ENCODE data around the gene GPBAR1.

GPBAR1 gene

GRCh38 chr2:218286570-218287459 is 26.0 kb downstream of the GPBAR1 start:
- peak; percentile 86 for DNase-seq

GRCh38 chr2:218289639-218290315 is 29.0 kb downstream of the GPBAR1 start:
- no peak for DNase-seq

- DNase-seq = peak; percentile 61
Observed at GRCh38 chr2:218290316-218291261, 29.8 kb downstream of the GPBAR1 start.

- no peak for DNase-seq
Observed at GRCh38 chr2:218291318-218292047, 30.7 kb downstream of the GPBAR1 start.

DNA sequence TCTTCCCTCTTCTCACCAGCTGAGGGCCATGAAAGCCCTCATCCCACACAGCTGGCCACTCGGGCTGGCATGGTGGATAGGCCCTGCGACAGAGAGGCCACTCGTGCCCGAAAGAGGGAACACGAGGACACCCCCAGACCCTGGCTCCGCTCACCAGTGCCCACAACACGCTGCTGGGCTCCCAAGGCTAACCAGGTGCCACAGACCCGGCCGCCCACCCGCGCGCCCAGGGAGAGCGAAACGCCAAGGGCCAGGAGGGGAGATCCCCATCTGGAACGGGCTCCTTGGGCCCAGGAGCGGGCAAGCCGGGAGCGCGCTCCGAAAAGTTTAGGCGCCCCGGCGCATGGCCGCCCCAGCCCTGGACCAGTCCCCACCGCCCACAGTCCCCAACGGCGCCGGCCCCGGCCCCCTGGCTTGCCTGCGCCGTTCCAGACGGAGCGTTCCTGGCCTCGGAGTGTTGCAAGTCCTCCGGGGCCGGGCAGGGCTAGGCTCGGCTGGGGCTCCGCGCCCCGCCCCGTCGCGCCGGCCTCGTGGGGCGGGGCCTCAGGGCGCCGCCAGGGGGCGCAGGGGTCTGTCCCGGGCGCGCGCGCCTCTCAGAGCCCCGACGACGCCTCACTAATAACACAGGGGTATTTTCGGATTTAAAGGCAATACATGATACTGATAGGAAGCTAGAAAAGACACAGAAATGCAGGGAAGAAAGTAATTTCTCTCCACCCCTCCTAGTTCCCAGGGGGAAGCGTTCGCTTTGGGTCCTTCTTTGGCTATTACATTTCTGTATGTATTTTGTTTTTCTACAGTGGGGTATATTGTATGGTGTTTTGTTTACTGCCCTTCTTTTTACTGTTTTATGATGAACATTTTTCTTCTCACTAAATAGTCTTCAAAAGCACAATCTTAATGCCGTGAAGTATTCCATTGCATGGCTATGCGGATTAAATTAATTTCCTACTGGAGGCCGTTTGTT is 31.5 kb downstream of the GPBAR1 start, which contains the start of gene TMBIM1:
TMBIM1 (minus strand) TSS at position 456 of the 967 bp plus-strand sequence. CDS start 10,362 bp downstream, outside the sequence.
- DNase-seq = peak; percentile 83

- no peak for DNase-seq
Observed at GRCh38 chr2:218293715-218294429, 33.1 kb downstream of the GPBAR1 start.

DNA sequence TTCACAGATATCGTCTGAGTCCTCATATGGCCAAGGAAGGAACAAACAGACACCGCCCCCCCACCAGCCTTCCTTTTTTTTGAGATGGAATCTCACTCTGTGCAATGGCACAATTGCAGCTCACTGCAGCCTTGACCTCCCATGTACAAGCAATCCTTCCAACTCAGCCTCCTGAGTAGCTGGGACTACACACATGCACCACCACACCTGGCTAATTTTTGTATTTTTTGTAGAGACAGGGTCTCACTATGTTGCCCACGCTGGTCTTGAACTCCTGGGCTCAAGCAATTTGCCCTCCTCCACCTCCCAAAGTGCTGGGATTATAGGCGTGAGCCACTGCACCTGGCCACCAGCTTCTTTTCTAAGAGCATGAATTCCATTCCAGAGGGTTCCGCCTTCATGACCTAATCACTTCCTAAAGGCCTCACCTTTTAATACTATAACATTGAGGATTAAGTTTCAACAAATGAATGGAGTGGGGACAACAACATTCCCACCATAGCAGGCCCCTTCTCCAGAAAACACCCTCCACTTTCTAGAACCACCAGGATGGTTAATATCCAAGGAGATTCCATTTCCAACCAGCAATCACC is 33.7 kb downstream of the GPBAR1 start:
- DNase-seq = no peak

DNA sequence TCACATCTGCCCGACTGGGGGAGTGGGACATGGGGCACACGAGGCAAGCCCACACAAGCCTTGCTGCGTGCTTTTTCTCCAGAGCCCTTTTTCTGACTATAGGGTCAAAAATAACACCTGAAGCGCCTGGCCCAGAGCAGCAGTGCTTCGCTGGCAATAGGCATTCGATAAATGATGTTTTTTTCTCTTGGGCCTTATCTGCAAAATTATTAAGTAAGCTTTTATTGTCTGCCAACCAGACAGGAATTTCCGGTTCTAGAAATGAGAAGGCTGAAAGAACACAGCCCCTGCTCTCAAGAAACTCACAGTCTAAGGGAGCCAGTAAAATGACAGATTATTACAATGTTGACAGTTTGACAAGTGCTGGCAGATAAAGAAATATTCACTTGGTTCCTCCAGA is 34.2 kb downstream of the GPBAR1 start:
- DNase-seq = no peak

DNA sequence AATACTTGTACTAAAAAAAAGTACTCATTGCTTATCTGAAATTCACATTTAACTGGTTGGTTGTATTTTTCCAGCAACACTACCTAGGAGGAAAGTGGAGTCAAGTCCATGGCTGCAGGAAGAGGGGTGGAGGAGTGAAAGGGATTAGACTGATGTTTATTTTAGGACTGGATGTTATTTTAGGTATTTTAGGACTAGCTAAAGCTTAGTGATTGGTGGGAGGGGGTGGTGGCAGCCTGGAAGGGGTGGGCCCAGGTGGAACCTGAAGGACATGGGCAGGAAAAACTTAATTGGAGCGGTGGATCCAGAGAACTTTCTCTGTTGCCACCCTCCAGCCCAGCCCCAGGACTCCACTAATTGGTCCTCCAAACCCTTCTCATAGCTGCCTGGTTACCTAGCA is 35.4 kb downstream of the GPBAR1 start:
- no peak for DNase-seq

- DNase-seq = no peak
Observed at GRCh38 chr2:218296847-218297246, 36.0 kb downstream of the GPBAR1 start.

- no peak for DNase-seq
Observed at GRCh38 chr2:218298314-218298875, 37.6 kb downstream of the GPBAR1 start.

- no peak for DNase-seq
Observed at GRCh38 chr2:218300141-218300540, 39.3 kb downstream of the GPBAR1 start.

DNA sequence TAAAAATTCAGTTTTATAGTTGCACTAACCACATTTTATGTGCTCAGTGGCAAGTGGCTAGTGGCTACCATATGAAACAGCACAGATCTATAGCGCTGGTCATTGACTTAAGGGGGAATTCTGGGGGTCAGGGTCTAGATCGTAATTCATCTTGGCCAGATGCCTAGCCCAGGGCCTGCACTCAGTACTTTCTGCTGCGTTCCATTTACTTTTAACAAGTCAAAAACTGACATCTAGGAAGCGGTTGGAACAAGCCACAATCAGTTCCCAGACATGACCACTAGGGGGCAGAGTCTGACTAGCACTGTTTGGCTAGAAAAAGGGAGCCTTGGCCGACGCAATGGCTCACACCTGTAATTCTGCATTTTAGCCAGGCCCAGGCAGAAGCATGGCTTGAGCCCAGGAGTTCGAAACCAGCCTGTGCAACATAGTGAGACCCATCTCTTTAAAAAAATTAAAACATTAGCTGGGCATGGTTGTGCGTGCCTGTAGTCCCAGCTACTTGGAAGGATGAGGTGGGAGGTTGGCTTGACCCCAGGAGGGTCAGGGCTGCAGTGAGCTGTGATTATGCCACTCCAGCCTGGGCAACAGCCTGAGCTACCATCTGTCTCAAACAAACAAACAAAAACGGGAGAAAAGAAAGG is 40.5 kb downstream of the GPBAR1 start:
- peak; percentile 90 for DNase-seq

DNA sequence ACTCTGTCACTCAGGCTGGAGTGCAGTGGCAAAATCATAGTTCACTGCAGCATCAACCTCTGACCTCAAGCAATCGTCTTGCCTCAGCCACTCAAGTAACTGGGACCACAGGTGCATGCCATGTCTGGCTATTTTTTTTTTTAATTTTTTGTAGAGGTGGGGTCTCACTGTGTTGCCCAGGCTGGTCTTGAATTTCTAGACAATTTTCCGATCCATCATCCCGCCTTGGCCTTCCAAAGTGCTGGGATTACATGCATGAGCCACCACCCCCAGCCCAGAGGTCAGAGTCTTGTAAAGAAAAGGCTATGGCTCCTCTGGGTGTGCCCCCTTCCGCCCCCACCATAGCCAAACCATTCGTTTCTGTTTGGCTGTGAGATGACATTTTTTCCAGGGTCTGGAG is 44.6 kb downstream of the GPBAR1 start:
- DNase-seq = no peak

- no peak for DNase-seq
Observed at GRCh38 chr2:218306184-218306920, 45.5 kb downstream of the GPBAR1 start.

DNA sequence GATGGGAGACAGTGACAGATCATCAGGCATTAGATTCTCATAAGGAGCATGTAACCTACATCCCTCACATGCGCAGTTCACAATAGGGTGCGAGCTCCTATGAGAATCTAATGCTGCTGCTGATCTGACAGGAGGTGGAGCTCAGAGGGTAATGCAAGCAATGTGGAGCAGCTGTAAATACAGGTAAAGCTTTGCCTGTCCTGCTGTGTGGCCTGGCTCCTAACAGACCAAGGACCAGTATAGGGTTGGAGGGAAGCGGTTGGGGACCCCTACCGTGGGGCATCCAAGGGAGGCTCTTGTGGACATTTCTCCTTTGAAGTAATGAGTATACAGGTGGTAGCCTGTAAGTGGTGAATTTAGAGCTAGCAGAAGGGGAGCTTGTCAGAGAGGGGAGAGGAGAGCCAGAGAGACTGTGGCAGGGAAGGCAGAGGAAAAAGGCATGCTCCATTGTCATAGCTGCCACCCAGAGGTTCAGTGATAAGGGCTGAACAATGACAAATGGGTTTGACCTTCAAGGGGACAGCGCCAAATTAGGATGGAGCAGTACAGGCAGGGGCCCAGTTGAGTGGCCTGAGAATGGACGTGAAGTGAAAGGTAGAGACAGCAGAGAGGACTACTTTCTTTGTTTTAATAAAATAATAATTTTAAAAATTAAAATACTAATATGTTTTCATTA is 46.7 kb downstream of the GPBAR1 start:
- no peak for DNase-seq

- DNase-seq = no peak
Observed at GRCh38 chr2:218310853-218311540, 50.2 kb downstream of the GPBAR1 start.

Data from stimulated activated CD4-positive, alpha-beta T cell treated with anti-CD3 and anti-CD28 coated beads, Interleukin-15, amount 100 ng/mL, for 24 hours (primary cell).